Panc1 (cell line): ENCODE results near the gene CMTM7. TPM values are rescaled to one million over a fixed set of nuclear protein-coding genes. Genes with fewer than 3 reads are reported as not detected.

Source experiments
- ATAC-seq: fragments of 200-7000 bp; cut with Tn5 transposase; 2 replicates; pipeline ENCODE4 v1.9.1; 2020; ENCODE audit warnings: mild to moderate bottlenecking, moderate library complexity
- BruUV-seq: library from RNA; stranded (reverse); fragments of 400-500 nt; replicated peaks from 2 replicates; lab custom pipeline; 2021; lab: Mats Ljungman, UMichigan
- CTCF ChIA-PET: fragments of 300-600 bp; sonication (Branson Sonifier 250); formaldehyde crosslinking; loops from one replicate; lab custom pipeline; 2022; ENCODE audit warnings: antibody characterized with exemption; lab: Charles Lee
- POLR2A ChIA-PET: fragments of 300-600 bp; sonication (Branson Sonifier 250); formaldehyde crosslinking; loops from one replicate; lab custom pipeline; 2022; ENCODE audit warnings: antibody characterized with exemption; lab: Charles Lee
- DNase-seq: peaks from one replicate; pipeline ENCODE4 v3.0.0-alpha.2; 2010; ENCODE audit warnings: low read depth, low spot score
- H3K27ac ChIP-seq: 2 replicates; pipeline ENCODE4 v1.5.1; 2011; ENCODE audit warnings: mild to moderate bottlenecking, low read length, inconsistent platforms
- H3K27me3 ChIP-seq: fragments of 200-500 bp; sonication (Bioruptor generic); 2 replicates; pipeline ENCODE4 v1.6.0; 2014; ENCODE audit warnings: low read length, inconsistent platforms; ENCODE audit not compliant: control insufficient read depth, insufficient read depth
- H3K36me3 ChIP-seq: fragments of 200-500 bp; sonication (Bioruptor generic); 2 replicates; pipeline ENCODE4 v1.5.1; 2014; ENCODE audit warnings: inconsistent platforms, mild to moderate bottlenecking, low read length, moderate library complexity; ENCODE audit not compliant: control insufficient read depth, insufficient read depth
- H3K4me1 ChIP-seq: 2 replicates; pipeline ENCODE4 v1.5.1; 2011; ENCODE audit warnings: inconsistent platforms, mild to moderate bottlenecking, low read length, moderate library complexity; ENCODE audit not compliant: control insufficient read depth, insufficient read depth
- H3K4me3 ChIP-seq, 2 experiments: 2 replicates each; pipeline ENCODE4 v1.5.1; 2011 to 2012; ENCODE audit warnings: low read depth in 2 of 2, low read length in 2 of 2, mild to moderate bottlenecking in 2 of 2, inconsistent platforms in 1 of 2, moderate library complexity in 1 of 2
- H3K9me3 ChIP-seq: fragments of 200-500 bp; sonication (Bioruptor generic); 2 replicates; pipeline ENCODE4 v1.5.1; 2014; ENCODE audit warnings: low read depth, mild to moderate bottlenecking, inconsistent platforms, low read length, moderate library complexity; ENCODE audit not compliant: control insufficient read depth, insufficient read depth
- CTCF ChIP-seq: fragments of 450-650 bp; IDR thresholded peaks from 2 replicates; pipeline ENCODE4 v1.5.1; 2017; ENCODE audit warnings: mild to moderate bottlenecking
- POLR2AphosphoS5 ChIP-seq: IDR thresholded peaks from 2 replicates; pipeline ENCODE4 v1.6.1; 2012; ENCODE audit warnings: mild to moderate bottlenecking, low read depth, low read length, moderate library complexity
- REST ChIP-seq, 2 experiments: IDR thresholded peaks; 2 replicates each; pipeline ENCODE4 v1.6.1; 2011 to 2012; ENCODE audit warnings: low read depth in 2 of 2, control low read depth in 1 of 2, low read length in 1 of 2, mild to moderate bottlenecking in 1 of 2, moderate library complexity in 1 of 2; ENCODE audit not compliant: insufficient read depth in 1 of 2
- SIN3A ChIP-seq: IDR thresholded peaks from 2 replicates; pipeline ENCODE4 v1.6.1; 2012; ENCODE audit warnings: low read depth, mild to moderate bottlenecking, low read length, moderate library complexity, borderline replicate concordance; ENCODE audit not compliant: insufficient read depth
- TCF7L2 ChIP-seq: IDR thresholded peaks from 2 replicates; pipeline ENCODE4 v1.6.1; 2011; ENCODE audit warnings: mild to moderate bottlenecking, low read depth, low read length, inconsistent platforms
- in situ Hi-C: cut with HindIII; loops from 2 replicates; pipeline ENCODE4 v1.10.0; 2016; ENCODE audit warnings: low sequenced_read_pairs, low pct_unique_long_range_greater_than_20kb
- intact Hi-C: fragments of 100-400 bp; cut with micrococcal nuclease; formaldehyde crosslinking; loops from one replicate; pipeline ENCODE4 v1.10.0; 2022; ENCODE audit not compliant: unreplicated experiment
- total RNA-seq: library from RNA; stranded (reverse); gene quantifications from one replicate; pipeline ENCODE4 v1.2.1, GENCODE V29; 2021; ENCODE audit not compliant: unreplicated experiment

The CMTM7 gene
- total RNA-seq, 1 experiment from 2014 or later: 43.5 TPM

GRCh38 chr3:32484436-32484835 lies 92.8 kb downstream of the CMTM7 start:
- BruUV-seq: no TSS peak
- Histone ChIP-seq H3K4me1 (no peaks in the 10 kb centered on the region), H3K4me3 (no peak overlapping the region), H3K36me3 (peaks cover 6% of the 10 kb centered on the region; the same call in 1 of the 2 replicates), H3K27me3 (no peaks in the 10 kb centered on the region), H3K27ac (no peak overlapping the region), H3K9me3 (no peaks in the 10 kb centered on the region)
- DNase-seq: no peak
- TF ChIP-seq POLR2AphosphoS5 (no peak), CTCF (no peak), SIN3A (no peak), TCF7L2 (no peak), REST (IDR thresholded peaks at IDR 0.05; ENCODE audit: insufficient read depth in 1 of 2, low read depth in 2 of 2, low read length in 1 of 2) (no peak)
- in situ Hi-C loops: no loop called here
- ChIA-PET CTCF (interaction anchor here (0.6 kb wide), 1 partner anchor 170 kb away, joined by 3 read pairs; no protein-coding TSS in a partner anchor), POLR2A (no interaction called here)
- intact Hi-C loops: no loop called here
- ATAC-seq: no peak

- POLR2A ChIA-PET: no interaction called here
- H3K36me3 ChIP-seq: peaks cover 8% of the 10 kb centered on the region; the same call in 1 of the 2 replicates
These were observed 96.3 kb downstream of the CMTM7 start for GRCh38 chr3:32487781-32488473.

More at GRCh38 chr3:32487781-32488473, 96.3 kb downstream of the CMTM7 start:
- ATAC-seq (no peak), DNase-seq (no peak)
- Histone ChIP-seq H3K4me3 (no peak overlapping the region), H3K27me3 (no peaks in the 10 kb centered on the region), H3K9me3 (no peaks in the 10 kb centered on the region), H3K27ac (no peak overlapping the region), H3K4me1 (0 out of 2 replicates have a peak, but pooled peaks cover 2% of the 10 kb centered on the region)
- in situ Hi-C loops (no loop called here), intact Hi-C loops (no loop called here)
- no peak for TF ChIP-seq CTCF
- TF ChIP-seq TCF7L2: no peak
- no peak for TF ChIP-seq REST (IDR thresholded peaks at IDR 0.05; ENCODE audit: insufficient read depth in 1 of 2, low read depth in 2 of 2, low read length in 1 of 2)
- TF ChIP-seq POLR2AphosphoS5: no peak
- no peak for TF ChIP-seq SIN3A
- CTCF ChIA-PET: no interaction called here
- BruUV-seq: no TSS peak
